HCT116 (cell line): Measurements from ENCODE around the gene POFUT1. TPM values are rescaled to one million over a fixed set of nuclear protein-coding genes. Genes with fewer than 3 reads are reported as not detected.
A peak's percentile ranks its signal among the peaks of the same experiment; 100 is the strongest.

ENCODE experiments used
- ATAC-seq: fragments of 200-7000 bp; cut with Tn5 transposase; 2 replicates; pipeline ENCODE4 v1.9.1; 2020; ENCODE audit warnings: mild to moderate bottlenecking, moderate library complexity
- BruUV-seq: library from RNA; stranded (reverse); fragments of 400-500 nt; replicated peaks from 2 replicates; lab custom pipeline; 2021; lab: Mats Ljungman, UMichigan
- CTCF ChIA-PET: fragments of 300-600 bp; sonication (Branson Sonifier 250); formaldehyde crosslinking; loops from one replicate; lab custom pipeline; 2021; ENCODE audit warnings: antibody characterized with exemption; lab: Charles Lee
- POLR2A ChIA-PET: fragments of 300-600, 350-600 bp; sonication (Branson Sonifier 250); formaldehyde crosslinking; loops from one replicate; lab custom pipeline; 2021; ENCODE audit warnings: antibody characterized with exemption; lab: Charles Lee
- RAD21 ChIA-PET, 2 experiments: fragments of 300-600 bp; sonication (Branson Sonifier 250); formaldehyde crosslinking; loops; one replicate each; lab custom pipeline; 2023; ENCODE audit warnings: low total read pairs in 2 of 2; ENCODE audit not compliant: uncharacterized antibody in 2 of 2, unreplicated experiment in 2 of 2, low non-redundant PET in 1 of 2; lab: Charles Lee
- DNase-seq: peaks from one replicate; pipeline ENCODE4 v3.0.0-alpha.2; 2010; ENCODE audit warnings: low read depth, low spot score
- H2AFZ ChIP-seq: fragments of 200-600 bp; shearing (Covaris generic), sonication (generic); 2 replicates; pipeline ENCODE4 v1.6.1; 2017; ENCODE audit warnings: low read depth, mixed run types, mixed read lengths, antibody characterized with exemption, low read length; ENCODE audit not compliant: poor library complexity, severe bottlenecking
- H3K27ac ChIP-seq: 2 replicates; pipeline ENCODE4 v1.5.1; 2012; ENCODE audit warnings: low read depth, low read length
- H3K27me3 ChIP-seq: fragments of 200-600 bp; sonication (generic); 2 replicates; pipeline ENCODE4 v1.6.1; 2016; ENCODE audit warnings: mixed run types, low read length, mixed read lengths; ENCODE audit not compliant: insufficient read depth
- H3K36me3 ChIP-seq, 2 experiments: fragments of 200-500 bp in 1 of 2; fragments of 200-600 bp in 1 of 2; sonication (Bioruptor generic) in 1 of 2; sonication (generic) in 1 of 2; 2 replicates each; pipeline versions ENCODE4 v1.5.1 to v1.6.1; 2014 to 2016; ENCODE audit warnings: low read length in 2 of 2, inconsistent platforms in 1 of 2, mixed read lengths in 1 of 2, mixed run types in 1 of 2; ENCODE audit not compliant: insufficient read depth in 2 of 2, control insufficient read depth in 1 of 2
- H3K4me1 ChIP-seq, 2 experiments: fragments of 200-600 bp in 1 of 2; sonication (generic) in 1 of 2; 2 replicates each; pipeline versions ENCODE4 v1.5.1 to v1.6.1; 2012 to 2017; ENCODE audit warnings: low read length in 2 of 2, inconsistent platforms in 1 of 2, mild to moderate bottlenecking in 1 of 2, mixed read lengths in 1 of 2, mixed run types in 1 of 2, moderate library complexity in 1 of 2; ENCODE audit not compliant: insufficient read depth in 2 of 2, control insufficient read depth in 1 of 2
- H3K4me2 ChIP-seq: fragments of 200-600 bp; sonication (generic); 2 replicates; pipeline ENCODE4 v1.6.1; 2017; ENCODE audit warnings: mixed run types, low read length, mixed read lengths
- H3K4me3 ChIP-seq, 2 experiments: fragments of 200-600 bp in 1 of 2; sonication (generic) in 1 of 2; replicated peaks in 1 of 2; 2 replicates each; pipeline ENCODE4 v1.5.1; 2011 to 2016; ENCODE audit warnings: low read length in 2 of 2, control low read depth in 1 of 2, low read depth in 1 of 2, mild to moderate bottlenecking in 1 of 2, mixed read lengths in 1 of 2, mixed run types in 1 of 2
- H3K79me2 ChIP-seq: fragments of 200-600 bp; sonication (generic); 2 replicates; pipeline ENCODE4 v1.6.1; 2017; ENCODE audit warnings: mild to moderate bottlenecking, mixed run types, low read length, moderate library complexity, mixed read lengths; ENCODE audit not compliant: insufficient read depth
- H3K9ac ChIP-seq: fragments of 200-600 bp; sonication (generic); 2 replicates; pipeline ENCODE4 v1.6.1; 2016; ENCODE audit warnings: low read length, mixed read lengths
- H3K9me2 ChIP-seq: fragments of 200-600 bp; sonication (generic), shearing (Covaris generic); 2 replicates; pipeline ENCODE4 v1.6.1; 2017; ENCODE audit warnings: mixed run types, mild to moderate bottlenecking, moderate library complexity; ENCODE audit not compliant: insufficient read depth
- H3K9me3 ChIP-seq, 2 experiments: fragments of 200-500 bp in 1 of 2; fragments of 200-600 bp in 1 of 2; sonication (Bioruptor generic) in 1 of 2; sonication (generic) in 1 of 2; 2 replicates each; pipeline ENCODE4 v1.6.1; 2014 to 2017; ENCODE audit warnings: low read length in 2 of 2, mixed read lengths in 2 of 2, inconsistent platforms in 1 of 2, low read depth in 1 of 2, mild to moderate bottlenecking in 1 of 2, mixed run types in 1 of 2, moderate library complexity in 1 of 2; ENCODE audit not compliant: control insufficient read depth in 1 of 2, insufficient read depth in 1 of 2
- H4K20me1 ChIP-seq: fragments of 200-600 bp; sonication (generic), shearing (Covaris generic); 2 replicates; pipeline ENCODE4 v1.6.1; 2017; ENCODE audit warnings: mixed run types, mild to moderate bottlenecking, moderate library complexity; ENCODE audit not compliant: insufficient read depth
- CBX3 ChIP-seq: IDR thresholded peaks from 2 replicates; pipeline ENCODE4 v1.6.1; 2012; ENCODE audit warnings: low read depth
- CEBPB ChIP-seq: IDR thresholded peaks from 2 replicates; pipeline ENCODE4 v1.6.1; 2012; ENCODE audit warnings: low read depth
- EGR1 ChIP-seq: IDR thresholded peaks from 2 replicates; pipeline ENCODE4 v1.6.1; 2012; ENCODE audit warnings: low read depth
- EZH2 ChIP-seq: fragments of 200-600 bp; sonication (generic); IDR thresholded peaks from 2 replicates; pipeline ENCODE4 v1.6.1; 2017; ENCODE audit warnings: antibody characterized with exemption, mixed run types
- EZH2phosphoT487 ChIP-seq: fragments of 200-600 bp; IDR thresholded peaks from 2 replicates; pipeline ENCODE4 v1.6.1; 2018; ENCODE audit warnings: antibody characterized with exemption, borderline replicate concordance
- MAX ChIP-seq: IDR thresholded peaks from 2 replicates; pipeline ENCODE4 v1.6.1; 2012
- POLR2A ChIP-seq: IDR thresholded peaks from 2 replicates; pipeline ENCODE4 v1.7.0; 2011; ENCODE audit warnings: borderline replicate concordance; ENCODE audit not compliant: insufficient read depth, insufficient read length; ENCODE audit errors: extremely low read depth
- POLR2AphosphoS5 ChIP-seq: IDR thresholded peaks from 2 replicates; pipeline ENCODE4 v1.6.1; 2011; ENCODE audit warnings: mild to moderate bottlenecking, low read depth, low read length, moderate library complexity
- RAD21 ChIP-seq: IDR thresholded peaks from 2 replicates; pipeline ENCODE4 v1.6.1; 2012; ENCODE audit warnings: low read depth, mild to moderate bottlenecking
- REST ChIP-seq: IDR thresholded peaks from 2 replicates; pipeline ENCODE4 v1.6.1; 2012; ENCODE audit warnings: low read depth
- SP1 ChIP-seq: IDR thresholded peaks from 2 replicates; pipeline ENCODE4 v1.6.1; 2012; ENCODE audit warnings: low read depth
- TCF7L2 ChIP-seq: IDR thresholded peaks from 2 replicates; pipeline ENCODE4 v1.7.0; 2011; ENCODE audit warnings: borderline replicate concordance, inconsistent platforms; ENCODE audit not compliant: insufficient read depth, insufficient read length; ENCODE audit errors: extremely low read depth
- YY1 ChIP-seq: IDR thresholded peaks from 2 replicates; pipeline ENCODE4 v1.6.1; 2011; ENCODE audit warnings: low read length, low read depth, moderate library complexity, mild to moderate bottlenecking; ENCODE audit not compliant: insufficient replicate concordance; ENCODE audit errors: extremely low read depth
- ZFX ChIP-seq: fragments of 450-650 bp; IDR thresholded peaks from 2 replicates; pipeline ENCODE4 v1.6.1; 2017
- intact Hi-C: fragments of 100-400 bp; cut with micrococcal nuclease; formaldehyde crosslinking; loops from 2 replicates; pipeline ENCODE4 v1.10.0; 2022
- total RNA-seq: library from RNA; stranded (reverse); gene quantifications from one replicate; pipeline ENCODE4 v1.2.1, GENCODE V29; 2021; ENCODE audit not compliant: unreplicated experiment

Gene POFUT1
- total RNA-seq, 1 experiment from 2014 or later = 34.5 TPM

GRCh38 chr20:32204205-32205109, 3.2 kb upstream of the POFUT1 start:
- Histone ChIP-seq H3K4me2 (no peak overlapping the region), H3K4me1 (peaks cover 6 to 27% of the 10 kb centered on the region in 2 experiments; a peak in 3 of 4 replicates), H3K9ac (no peak overlapping the region), H3K79me2 (peaks cover 96% of the 10 kb centered on the region), H3K27me3 (no peaks in the 10 kb centered on the region), H3K9me3 (no peaks in the 10 kb centered on the region), H4K20me1 (peaks cover 8% of the 10 kb centered on the region; the same call in 1 of the 2 replicates), H2AFZ (no peak overlapping the region), H3K4me3 (no peak overlapping the region), H3K36me3 (peaks cover 9 to 35% of the 10 kb centered on the region in 2 experiments; a peak in 3 of 4 replicates), H3K9me2 (no peaks in the 10 kb centered on the region), H3K27ac (no peak overlapping the region)
- TF ChIP-seq EZH2 (no peak), POLR2A (no peak), ZFX (no peak), CEBPB (no peak), RAD21 (no peak), EZH2phosphoT487 (no peak)
- CTCF ChIA-PET = no interaction called here
- intact Hi-C loops = loop anchor here (5.0 kb wide), 1 partner anchor 448 kb away; no protein-coding TSS in a partner anchor
- DNase-seq (no peak), ATAC-seq (no peak)
- BruUV-seq = no TSS peak
- POLR2A ChIA-PET = no interaction called here
- RAD21 ChIA-PET = no interaction called here

- TSS peak; percentile 53 for BruUV-seq
- H3K9me2 ChIP-seq = no peaks in the 10 kb centered on the region
- H3K4me3 ChIP-seq = no peak overlapping the region
- H4K20me1 ChIP-seq = peaks cover 8% of the 10 kb centered on the region; the same call in 1 of the 2 replicates
- peak overlapping the region; percentile 99; the same call in 1 of the 2 replicates for H3K9ac ChIP-seq
- RAD21 ChIA-PET = no interaction called here
- intact Hi-C loops = loop anchor here (5.0 kb wide), 1 partner anchor 447 kb away; no protein-coding TSS in a partner anchor
- H3K4me1 ChIP-seq = peaks cover 6 to 27% of the 10 kb centered on the region in 2 experiments; a peak in 3 of 4 replicates
- peaks cover 15 to 32% of the 10 kb centered on the region in 2 experiments; a peak in 2 of 4 replicates for H3K36me3 ChIP-seq
- no peaks in the 10 kb centered on the region for H3K9me3 ChIP-seq
- CTCF ChIA-PET = no interaction called here
- ATAC-seq = no peak
- DNase-seq = no peak
- POLR2A ChIA-PET = no interaction called here
- no peaks in the 10 kb centered on the region for H3K27me3 ChIP-seq
- peak overlapping the region; percentile 90; the same call in 1 of the 2 replicates for H3K4me2 ChIP-seq
- peaks cover 97% of the 10 kb centered on the region for H3K79me2 ChIP-seq
- no peak overlapping the region for H3K27ac ChIP-seq
- no peak overlapping the region for H2AFZ ChIP-seq
- no peak for TF ChIP-seq POLR2A
- no peak for TF ChIP-seq MAX
- TF ChIP-seq EGR1 = no peak
- TF ChIP-seq TCF7L2 = no peak
- no peak for TF ChIP-seq REST
- no peak for TF ChIP-seq YY1
- TF ChIP-seq CBX3 = no peak
- no peak for TF ChIP-seq SP1
- TF ChIP-seq POLR2AphosphoS5 = no peak
These were observed 2.4 kb upstream of the POFUT1 start for GRCh38 chr20:32205110-32205842.
